LNCaP clone FGC (cell line): ENCODE data around the gene ATP10D.

Experiments
- DNase-seq: peaks from one replicate; pipeline ENCODE4 v3.0.0-alpha.2; 2011; ENCODE audit warnings: low read depth
- H3K4me3 ChIP-seq: 2 replicates; pipeline ENCODE4 v1.5.1; 2011; ENCODE audit warnings: mild to moderate bottlenecking, low read depth, low read length, control low read depth
- CTCF ChIP-seq: IDR thresholded peaks from 2 replicates; pipeline ENCODE4 v1.5.1; 2012; ENCODE audit warnings: mild to moderate bottlenecking; ENCODE audit not compliant: control insufficient read depth, insufficient read depth; ENCODE audit errors: extremely low read depth

The ATP10D gene

GRCh38 chr4:47485047-47485692, at the start of gene ATP10D:
Gene ATP10D, plus strand, starts transcription at chr4:47485275. Its CDS starts 27,266 bp downstream, at chr4:47512541.
- no peak for TF ChIP-seq CTCF
- peak; percentile 59 for DNase-seq

DNA sequence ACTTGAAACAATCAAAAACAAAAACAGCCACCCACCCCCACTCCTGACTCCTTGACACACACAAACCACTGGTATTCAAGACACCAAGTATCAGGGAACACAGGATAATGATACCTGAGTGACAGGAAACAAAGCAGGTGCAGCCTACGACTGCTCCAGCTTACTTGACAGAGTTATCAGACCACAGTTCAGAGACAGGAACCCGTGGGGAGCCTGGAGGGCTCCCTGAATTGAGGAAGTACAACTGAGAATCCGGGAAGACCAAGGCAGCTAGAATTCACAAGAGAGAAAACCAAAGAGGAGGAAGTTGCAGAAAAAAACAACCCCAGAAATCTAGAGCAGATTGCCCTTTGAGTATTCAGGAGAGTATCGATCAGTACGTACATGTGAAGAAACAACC, 42.1 kb upstream of the ATP10D start:
- DNase-seq: no peak
- H3K4me3 ChIP-seq: no peak overlapping the region
- TF ChIP-seq CTCF: no peak

More at GRCh38 chr4:47485047-47485692, at the start of gene ATP10D:
- peak within 1 kb of the TSS; percentile 59 for H3K4me3 ChIP-seq

GRCh38 chr4:47444031-47444430, 41.0 kb upstream of the ATP10D start:
- no peak for DNase-seq

GRCh38 chr4:47451657-47452056, 33.4 kb upstream of the ATP10D start:
- no peak overlapping the region for H3K4me3 ChIP-seq

More at GRCh38 chr4:47444031-47444430, 41.0 kb upstream of the ATP10D start:
- no peak for TF ChIP-seq CTCF
- H3K4me3 ChIP-seq: no peak overlapping the region

DNA sequence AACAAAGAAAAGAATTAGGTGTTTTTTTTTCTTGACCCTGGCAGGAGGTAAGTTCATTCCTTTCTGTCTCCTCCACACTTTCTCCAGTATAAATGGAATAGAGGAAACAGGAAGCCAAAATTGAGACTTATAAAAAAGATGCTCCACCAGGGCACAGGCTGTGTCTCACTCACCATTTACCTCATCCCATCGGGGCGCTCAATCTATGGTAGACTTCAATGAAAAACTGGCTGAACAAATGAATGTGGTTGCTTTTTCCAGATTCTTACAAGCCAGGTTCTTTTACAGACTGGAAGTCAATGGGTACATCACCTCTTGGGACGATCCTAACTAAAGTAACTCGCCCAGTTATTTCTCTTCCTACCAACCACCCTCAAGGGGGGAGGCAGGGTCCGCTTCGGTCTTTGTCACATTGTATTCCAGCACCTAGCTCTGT, 22.3 kb upstream of the ATP10D start:
- no peak for DNase-seq
- peak overlapping the region; percentile 68 for H3K4me3 ChIP-seq
- no peak for TF ChIP-seq CTCF

More at GRCh38 chr4:47451657-47452056, 33.4 kb upstream of the ATP10D start:
- no peak for TF ChIP-seq CTCF
- DNase-seq: no peak

DNA sequence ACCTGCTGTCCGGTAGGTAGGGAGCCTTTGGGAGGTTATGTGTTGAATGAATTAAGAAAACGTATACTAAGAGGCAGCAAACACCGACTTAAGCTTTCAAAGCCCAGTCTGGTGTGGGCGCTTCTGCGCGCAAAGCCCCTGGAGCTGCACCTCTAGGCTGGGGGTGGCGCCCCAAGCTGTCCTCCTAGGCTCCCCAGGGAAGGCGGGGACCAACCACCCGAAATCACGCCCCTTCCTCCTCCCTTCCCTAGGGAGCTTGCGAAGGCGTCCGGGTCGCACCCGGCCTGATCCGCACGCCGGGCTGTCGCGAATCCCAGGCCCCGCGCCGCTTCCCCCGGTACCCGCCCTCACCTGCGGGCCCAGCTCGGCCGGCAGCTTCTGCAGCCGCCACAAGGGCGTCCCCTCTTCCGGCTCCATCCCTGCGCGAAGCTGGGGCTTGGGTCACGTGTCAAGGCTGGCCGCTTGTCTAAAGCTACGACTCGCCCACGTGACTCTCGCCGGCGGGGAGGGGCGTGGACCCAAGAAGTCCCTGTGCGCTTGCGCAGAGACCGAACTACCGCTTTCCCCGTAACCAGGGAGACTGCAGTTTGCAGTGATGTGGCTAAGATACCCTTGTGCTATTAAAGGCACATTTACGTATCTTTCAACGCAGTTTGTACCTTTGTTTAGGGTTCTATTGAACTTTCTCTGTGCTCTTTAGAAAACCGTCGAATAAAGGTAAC, 21.7 kb upstream of the ATP10D start, which contains the start of gene COMMD8:
COMMD8 (minus strand) TSS at position 468 of the 722 bp plus-strand sequence; CDS start at position 417, 51 bp downstream.
- peak within 1 kb of the TSS; percentile 68 for H3K4me3 ChIP-seq
- DNase-seq: peak; percentile 79
- TF ChIP-seq CTCF: no peak
